Subcutaneous adipose tissue (tissue), 4 donors: ENCODE data around the gene NUMBL. TPM values are rescaled to one million over a fixed set of nuclear protein-coding genes. Genes with fewer than 3 reads are reported as not detected.

ENCODE experiments used
- total RNA-seq, 4 donors: library from RNA; depleted of rRNA; stranded (reverse); fragments of >200 nt; gene quantifications; one replicate each; pipeline ENCODE4 v1.1.0, GENCODE V29; 2016
- TF ChIP-seq, protein P1 (sequence below): fragments of 450-650 bp; IDR thresholded peaks from one replicate; pipeline ENCODE4 v1.5.1; 2016; ENCODE audit warnings: low read depth, mild to moderate bottlenecking, control low read depth, antibody characterized with exemption, moderate library complexity

NUMBL gene
- total RNA-seq, 4 donors from 2014 or later: 20.7 to 58.4 (median 50.0) TPM

DNA sequence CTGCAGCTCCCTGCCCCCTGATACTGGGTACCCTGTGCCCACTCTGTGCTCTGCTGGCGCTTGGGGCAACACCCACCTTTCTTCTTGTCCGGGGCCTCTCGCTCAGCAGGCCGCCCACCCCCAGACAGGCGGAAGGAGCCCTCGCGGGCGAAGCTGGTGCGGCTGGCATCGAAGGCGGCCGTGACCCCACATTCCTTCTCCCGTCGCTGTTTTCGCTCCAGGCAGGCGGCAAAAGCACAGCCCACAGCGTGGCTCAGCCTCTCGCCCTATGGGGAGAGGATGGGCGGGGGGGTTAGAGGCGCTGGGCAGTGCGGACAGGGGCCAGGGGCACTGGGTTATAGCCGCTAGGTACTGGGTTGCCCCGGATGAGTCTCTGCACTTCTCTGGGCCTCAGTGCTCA lies 13.3 kb downstream of the NUMBL start:
- TF ChIP-seq, protein P1, sequence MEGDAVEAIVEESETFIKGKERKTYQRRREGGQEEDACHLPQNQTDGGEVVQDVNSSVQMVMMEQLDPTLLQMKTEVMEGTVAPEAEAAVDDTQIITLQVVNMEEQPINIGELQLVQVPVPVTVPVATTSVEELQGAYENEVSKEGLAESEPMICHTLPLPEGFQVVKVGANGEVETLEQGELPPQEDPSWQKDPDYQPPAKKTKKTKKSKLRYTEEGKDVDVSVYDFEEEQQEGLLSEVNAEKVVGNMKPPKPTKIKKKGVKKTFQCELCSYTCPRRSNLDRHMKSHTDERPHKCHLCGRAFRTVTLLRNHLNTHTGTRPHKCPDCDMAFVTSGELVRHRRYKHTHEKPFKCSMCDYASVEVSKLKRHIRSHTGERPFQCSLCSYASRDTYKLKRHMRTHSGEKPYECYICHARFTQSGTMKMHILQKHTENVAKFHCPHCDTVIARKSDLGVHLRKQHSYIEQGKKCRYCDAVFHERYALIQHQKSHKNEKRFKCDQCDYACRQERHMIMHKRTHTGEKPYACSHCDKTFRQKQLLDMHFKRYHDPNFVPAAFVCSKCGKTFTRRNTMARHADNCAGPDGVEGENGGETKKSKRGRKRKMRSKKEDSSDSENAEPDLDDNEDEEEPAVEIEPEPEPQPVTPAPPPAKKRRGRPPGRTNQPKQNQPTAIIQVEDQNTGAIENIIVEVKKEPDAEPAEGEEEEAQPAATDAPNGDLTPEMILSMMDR: no peak

DNA sequence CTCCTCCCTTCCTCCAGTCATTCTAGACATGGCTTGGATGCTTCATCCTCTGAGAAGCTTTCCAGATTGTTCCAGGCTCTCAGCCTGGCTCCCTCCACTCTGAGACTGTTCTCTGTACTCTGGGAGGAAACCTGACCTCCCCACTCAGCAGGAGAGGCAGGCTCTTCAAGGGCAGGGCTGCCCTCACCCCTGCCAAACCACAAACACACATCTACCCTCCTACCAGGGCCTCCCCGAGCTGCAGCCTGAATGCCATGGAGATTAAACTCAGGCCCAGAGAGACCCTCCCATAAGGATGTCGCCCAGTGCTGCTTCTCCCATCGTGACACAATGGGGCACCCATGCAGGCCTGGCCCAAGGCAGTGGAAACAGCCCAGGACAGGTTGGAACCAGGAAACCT lies 16.2 kb downstream of the NUMBL start:
- TF ChIP-seq, protein P1: no peak

GRCh38 chr19:40673397-40673796 lies 17.1 kb downstream of the NUMBL start:
- TF ChIP-seq, protein P1: no peak

- TF ChIP-seq, protein P1: no peak
Measured at GRCh38 chr19:40672573-40673299, 17.7 kb downstream of the NUMBL start.

DNA sequence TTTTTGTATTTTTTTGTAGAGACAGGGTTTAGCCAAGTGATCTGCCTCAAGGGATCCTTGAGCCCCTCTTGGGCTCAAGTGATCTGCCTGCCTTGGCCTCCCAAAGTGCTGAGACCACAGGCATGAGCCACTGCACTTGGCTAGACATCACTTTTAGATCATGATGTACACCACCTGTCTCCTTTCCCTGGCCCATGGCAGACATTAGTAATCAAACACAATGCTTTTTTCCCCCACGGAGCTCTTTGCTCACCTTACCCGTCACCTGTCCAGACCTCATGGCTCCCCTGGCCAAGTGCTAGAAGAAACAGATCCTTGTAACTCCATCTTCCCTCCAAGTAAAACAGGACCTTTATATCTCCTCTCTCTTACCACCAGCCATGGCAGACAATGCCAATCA lies 18.4 kb downstream of the NUMBL start:
- TF ChIP-seq, protein P1: no peak

GRCh38 chr19:40671404-40671803 lies 19.0 kb downstream of the NUMBL start:
- TF ChIP-seq, protein P1: no peak

DNA sequence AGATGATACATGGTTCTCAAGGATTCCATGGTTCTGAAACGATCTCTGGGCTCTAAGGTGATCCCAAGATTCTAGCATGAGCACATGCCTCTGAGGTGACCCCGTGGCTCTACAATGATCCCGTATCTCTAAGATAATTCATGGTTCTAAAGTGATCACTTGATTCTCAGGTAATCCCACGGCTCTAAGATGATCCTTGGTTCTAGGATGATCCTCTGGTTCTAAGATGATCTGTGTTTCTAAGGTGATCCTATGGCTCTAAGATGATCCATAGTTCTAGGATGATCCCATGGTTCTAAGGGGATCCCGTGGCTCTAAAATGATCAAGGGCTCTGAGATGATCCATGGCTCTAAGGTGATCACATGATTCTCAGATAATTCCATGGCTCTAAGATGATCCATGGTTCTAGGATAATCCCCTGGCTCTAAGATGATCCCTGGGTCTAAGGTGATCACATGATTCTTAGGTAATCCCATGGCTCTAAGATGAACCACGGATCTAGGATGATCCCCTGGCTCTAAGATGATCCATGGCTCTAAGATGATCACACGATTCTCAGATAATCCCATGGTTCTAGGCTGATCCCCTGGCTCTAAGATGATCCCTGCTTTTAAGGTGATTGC lies 21.3 kb downstream of the NUMBL start:
- TF ChIP-seq, protein P1: no peak
